H1 (cell line): ENCODE results near the gene ONECUT3. TPM values are rescaled to one million over a fixed set of nuclear protein-coding genes. Genes with fewer than 3 reads are reported as not detected.

ENCODE experiments used
- CTCF ChIA-PET: fragments of 300-600 bp; sonication (Branson Sonifier 250); formaldehyde crosslinking; loops from one replicate; lab custom pipeline; 2021; ENCODE audit not compliant: partially characterized antibody; lab: Charles Lee
- POLR2A ChIA-PET: fragments of 300-600 bp; sonication (Branson Sonifier 250); formaldehyde crosslinking; loops from one replicate; lab custom pipeline; 2021; ENCODE audit warnings: inconsistent platforms; ENCODE audit not compliant: partially characterized antibody; lab: Charles Lee
- DNase-seq, 2 experiments: peaks; one replicate each; pipeline versions ENCODE4 v3.0.0 to v3.0.0-alpha.2; 2010 to 2022; ENCODE audit warnings: low spot score in 2 of 2, low read depth in 1 of 2, mixed read lengths in 1 of 2
- FAIRE-seq: peaks from 2 replicates; lab custom pipeline; 2011; peaks lifted over from hg19 to GRCh38; lab: Jason Lieb, UNC
- H2AFZ ChIP-seq: 2 replicates; pipeline ENCODE4 v1.8.1; 2012; ENCODE audit warnings: low read length, inconsistent platforms
- H2AK5ac ChIP-seq: 2 replicates; pipeline ENCODE4 v1.6.1; 2013; ENCODE audit warnings: low read depth, low read length
- H2BK120ac ChIP-seq: replicated peaks from 2 replicates; pipeline ENCODE3; 2013; ENCODE audit warnings: low read depth, low read length, inconsistent platforms
- H2BK12ac ChIP-seq: 2 replicates; pipeline ENCODE4 v1.6.1; 2013; ENCODE audit warnings: low read depth, low read length
- H2BK15ac ChIP-seq: 2 replicates; pipeline ENCODE4 v1.6.1; 2013; ENCODE audit warnings: low read length
- H2BK20ac ChIP-seq: 2 replicates; pipeline ENCODE4 v1.6.1; 2013; ENCODE audit warnings: low read length
- H2BK5ac ChIP-seq: 2 replicates; pipeline ENCODE4 v1.6.1; 2013; ENCODE audit warnings: low read depth, low read length
- H3K14ac ChIP-seq: 2 replicates; pipeline ENCODE4 v1.6.1; 2013; ENCODE audit warnings: inconsistent platforms; ENCODE audit not compliant: insufficient read length
- H3K18ac ChIP-seq: 2 replicates; pipeline ENCODE4 v1.6.1; 2013; ENCODE audit warnings: low read length; ENCODE audit errors: extremely low read depth
- H3K23ac ChIP-seq: 2 replicates; pipeline ENCODE4 v1.6.1; 2013; ENCODE audit warnings: inconsistent platforms; ENCODE audit not compliant: insufficient read length
- H3K23me2 ChIP-seq: 2 replicates; pipeline ENCODE4 v1.6.1; 2013; ENCODE audit warnings: low read depth, low read length
- H3K27ac ChIP-seq: 2 replicates; pipeline ENCODE4 v1.6.1; 2011; ENCODE audit warnings: low read depth, low read length, inconsistent platforms
- H3K27me3 ChIP-seq, 4 experiments: replicated peaks in 1 of 4; 1 replicate in 1 of 4; 2 replicates in 3 of 4; pipeline versions ENCODE4 v1.6.1 to v1.8.1; 2011 to 2013; ENCODE audit warnings: low read length in 3 of 4, mild to moderate bottlenecking in 3 of 4, inconsistent platforms in 2 of 4, mixed read lengths in 2 of 4, moderate library complexity in 1 of 4; ENCODE audit not compliant: control insufficient read depth in 3 of 4, insufficient read depth in 3 of 4; ENCODE audit errors: extremely low read depth in 1 of 4
- H3K36me3 ChIP-seq, 4 experiments: 2 replicates each; pipeline versions ENCODE4 v1.6.1 to v1.8.1; 2011 to 2013; ENCODE audit warnings: mild to moderate bottlenecking in 4 of 4, low read length in 3 of 4, moderate library complexity in 2 of 4, control low read depth in 1 of 4, inconsistent platforms in 1 of 4; ENCODE audit not compliant: insufficient read depth in 4 of 4, control insufficient read depth in 2 of 4
- H3K4ac ChIP-seq: replicated peaks from 2 replicates; pipeline ENCODE3; 2013; ENCODE audit warnings: low read length, low read depth, mixed read lengths, inconsistent platforms; ENCODE audit not compliant: insufficient read length
- H3K4me1 ChIP-seq, 4 experiments: replicated peaks in 1 of 4; 1 replicate in 1 of 4; 2 replicates in 3 of 4; pipeline versions ENCODE4 v1.6.1 to v1.8.1; 2011 to 2013; ENCODE audit warnings: low read length in 3 of 4, inconsistent platforms in 2 of 4, mixed read lengths in 1 of 4; ENCODE audit not compliant: insufficient read depth in 4 of 4, control insufficient read depth in 3 of 4
- H3K4me2 ChIP-seq, 2 experiments: 2 replicates each; pipeline versions ENCODE4 v1.6.1 to v1.8.1; 2011 to 2013; ENCODE audit warnings: low read depth in 2 of 2, low read length in 2 of 2, control low read depth in 1 of 2, inconsistent platforms in 1 of 2, mild to moderate bottlenecking in 1 of 2; ENCODE audit not compliant: insufficient read depth in 1 of 2
- H3K4me3 ChIP-seq, 4 experiments: fragments of 200-600, 300-600 bp in 1 of 4; sonication (generic), shearing (Covaris generic), sonication (Bioruptor Twin) in 1 of 4; 2 replicates each; pipeline versions ENCODE4 v1.5.1 to v1.8.1; 2011 to 2016; ENCODE audit warnings: low read length in 4 of 4, low read depth in 3 of 4, control low read depth in 2 of 4, inconsistent platforms in 2 of 4, mild to moderate bottlenecking in 2 of 4, mixed read lengths in 1 of 4, moderate library complexity in 1 of 4; ENCODE audit not compliant: insufficient read depth in 2 of 4; ENCODE audit errors: extremely low read depth in 1 of 4
- H3K56ac ChIP-seq: replicated peaks from 2 replicates; pipeline ENCODE3; 2013; ENCODE audit warnings: low read depth, mild to moderate bottlenecking, mixed read lengths, low read length, inconsistent platforms; ENCODE audit not compliant: insufficient read length
- H3K79me1 ChIP-seq: 2 replicates; pipeline ENCODE4 v1.6.1; 2013; ENCODE audit warnings: low read depth, low read length, control low read depth
- H3K79me2 ChIP-seq, 2 experiments: 2 replicates each; pipeline versions ENCODE4 v1.6.1 to v1.8.1; 2012 to 2013; ENCODE audit warnings: low read length in 2 of 2, mild to moderate bottlenecking in 2 of 2, inconsistent platforms in 1 of 2; ENCODE audit not compliant: insufficient read depth in 2 of 2, control insufficient read depth in 1 of 2
- H3K9ac ChIP-seq, 4 experiments: replicated peaks in 1 of 4; 1 replicate in 1 of 4; 2 replicates in 3 of 4; pipeline versions ENCODE4 v1.6.1 to v1.8.1; 2011 to 2013; ENCODE audit warnings: low read depth in 3 of 4, low read length in 3 of 4, control low read depth in 2 of 4, mild to moderate bottlenecking in 2 of 4, moderate library complexity in 2 of 4, inconsistent platforms in 1 of 4; ENCODE audit errors: extremely low read depth in 1 of 4
- H3K9me3 ChIP-seq, 2 experiments: 2 replicates each; pipeline versions ENCODE4 v1.6.1 to v1.8.1; 2012 to 2013; ENCODE audit warnings: mild to moderate bottlenecking in 2 of 2, moderate library complexity in 2 of 2, control low read depth in 1 of 2, inconsistent platforms in 1 of 2, low read depth in 1 of 2, low read length in 1 of 2, mixed read lengths in 1 of 2; ENCODE audit not compliant: insufficient read depth in 2 of 2
- H4K20me1 ChIP-seq, 2 experiments: replicated peaks in 1 of 2; 2 replicates each; pipeline versions ENCODE3 to v1.8.1; 2011 to 2013; ENCODE audit warnings: inconsistent platforms in 2 of 2, low read length in 2 of 2, mild to moderate bottlenecking in 1 of 2; ENCODE audit not compliant: insufficient read depth in 2 of 2, control insufficient read depth in 1 of 2
- H4K5ac ChIP-seq: 2 replicates; pipeline ENCODE4 v1.6.1; 2013; ENCODE audit warnings: low read length, low read depth, mixed read lengths, inconsistent platforms; ENCODE audit not compliant: insufficient read length
- H4K8ac ChIP-seq: 2 replicates; pipeline ENCODE4 v1.8.0; 2013; ENCODE audit warnings: mild to moderate bottlenecking, moderate library complexity, low read length, inconsistent platforms; ENCODE audit not compliant: insufficient read depth; ENCODE audit errors: extremely low read depth
- H4K91ac ChIP-seq: replicated peaks from 2 replicates; pipeline ENCODE3; 2013; ENCODE audit warnings: low read length, mixed read lengths, inconsistent platforms; ENCODE audit not compliant: insufficient read length
- BRCA1 ChIP-seq: IDR thresholded peaks from 2 replicates; pipeline ENCODE4 v1.6.1; 2012; ENCODE audit warnings: low read depth, low read length, improper control_type of control experiment
- POLR2AphosphoS5 ChIP-seq: IDR thresholded peaks from 2 replicates; pipeline ENCODE4 v1.6.1; 2011; ENCODE audit warnings: low read depth, low read length
- whole genome bisulfite sequencing, 2 experiments: shearing (Covaris generic) in 1 of 2; methylation state at CpG; one replicate each; pipeline versions ENCODE4 v1.1.6 to v1.1.7; 2013 to 2015; ENCODE audit warnings: low lambda C conversion rate in 2 of 2, mixed read lengths in 2 of 2, inconsistent platforms in 1 of 2, low coverage in 1 of 2, missing lambda C conversion rate in 1 of 2; ENCODE audit not compliant: insufficient replicate concordance in 2 of 2, insufficient coverage in 1 of 2, insufficient read length in 1 of 2; ENCODE audit errors: extremely low coverage in 1 of 2, missing lambda C conversion rate in 1 of 2; 5-methylcytosine and 5-hydroxymethylcytosine counted together
- polyA plus RNA-seq, 7 experiments: library from polyadenylated mRNA; depleted of rRNA in 3 of 7; stranded (reverse) in 5 of 7; unstranded in 2 of 7; fragments of >200 nt in 5 of 7; fragments of 200-250 nt in 2 of 7; gene quantifications; 1 replicate in 5 of 7; 2 replicates in 1 of 7; 4 replicates in 1 of 7; pipeline versions ENCODE4 v1.2.1 to v1.2.3, GENCODE V29; 2011 to 2013; ENCODE audit warnings: missing spikeins in 2 of 7, mixed read lengths in 2 of 7
- total RNA-seq: library from RNA; stranded (reverse); fragmentation: NEBNext Ultra II Directional; extraction: Animal tissue kit (Norgen Biotek cat#: 25700); gene quantifications from 2 replicates; pipeline ENCODE4 v1.2.1, GENCODE V29; 2021

Gene ONECUT3
- total and polyA plus RNA-seq, 2 of the 8 experiments (the other 6 are each of a cell fraction or from before 2014, with no cell fraction given), result not detected

- CTCF ChIA-PET, result interaction anchor here (0.9 to 7.2 kb wide), 24 partner anchors 9 to 236 kb away, joined by 3 to 150 read pairs (median 7); no protein-coding TSS in a partner anchor
- no peak for TF ChIP-seq POLR2AphosphoS5
- no peak for TF ChIP-seq BRCA1
Observed at GRCh38 chr19:1782521-1782920, 29.2 kb downstream of the ONECUT3 start.

More at GRCh38 chr19:1782521-1782920, 29.2 kb downstream of the ONECUT3 start:
- H3K36me3 ChIP-seq, result no peaks in the 10 kb centered on the region
- POLR2A ChIA-PET, result no interaction called here
- H3K4ac ChIP-seq, result no peak overlapping the region
- H3K23me2 ChIP-seq, result no peaks in the 10 kb centered on the region
- no peak overlapping the region for H3K27ac ChIP-seq
- H2AFZ ChIP-seq, result no peak overlapping the region
- H2AK5ac ChIP-seq, result no peak overlapping the region
- no peak overlapping the region for H2BK20ac ChIP-seq
- no peak overlapping the region for H3K4me2 ChIP-seq
- no peak overlapping the region for H4K8ac ChIP-seq
- H3K79me1 ChIP-seq, result no peaks in the 10 kb centered on the region
- no peak overlapping the region for H3K14ac ChIP-seq
- H2BK5ac ChIP-seq, result no peak overlapping the region
- 94% methylated on average over 7 of the region's 7 CpGs; no CpG with 5 or more reads in 1 of the 2 experiments for WGBS, 2 experiments
- H3K79me2 ChIP-seq, result no peaks in the 10 kb centered on the region
- H2BK15ac ChIP-seq, result no peak overlapping the region
- no peak overlapping the region for H2BK120ac ChIP-seq
- H3K56ac ChIP-seq, result no peak overlapping the region
- H3K27me3 ChIP-seq, result peaks cover 4 to 36% (median 34%) of the 10 kb centered on the region in 4 experiments
- H3K18ac ChIP-seq, result no peak overlapping the region
- no peak overlapping the region for H3K23ac ChIP-seq
- H2BK12ac ChIP-seq, result 0 out of 2 replicates have a peak overlapping the region, but pooled peaks have one; percentile 13
- peaks cover 0 to 2% of the 10 kb centered on the region in 2 experiments for H4K20me1 ChIP-seq
- H3K4me1 ChIP-seq, result 0 out of 7 replicates have a peak, but pooled peaks cover 0 to 3% (median 0%) of the 10 kb centered on the region in 4 experiments
- no peak overlapping the region for H4K5ac ChIP-seq
- no peak overlapping the region for H4K91ac ChIP-seq
- DNase-seq, result no peak
- H3K9ac ChIP-seq, result no peak overlapping the region
- peaks cover 5 to 6% of the 10 kb centered on the region in 2 experiments; a peak in 2 of 4 replicates for H3K9me3 ChIP-seq
- no peak for FAIRE-seq
- no peak overlapping the region for H3K4me3 ChIP-seq
